ENCODE data around the gene CPEB2.

DNA sequence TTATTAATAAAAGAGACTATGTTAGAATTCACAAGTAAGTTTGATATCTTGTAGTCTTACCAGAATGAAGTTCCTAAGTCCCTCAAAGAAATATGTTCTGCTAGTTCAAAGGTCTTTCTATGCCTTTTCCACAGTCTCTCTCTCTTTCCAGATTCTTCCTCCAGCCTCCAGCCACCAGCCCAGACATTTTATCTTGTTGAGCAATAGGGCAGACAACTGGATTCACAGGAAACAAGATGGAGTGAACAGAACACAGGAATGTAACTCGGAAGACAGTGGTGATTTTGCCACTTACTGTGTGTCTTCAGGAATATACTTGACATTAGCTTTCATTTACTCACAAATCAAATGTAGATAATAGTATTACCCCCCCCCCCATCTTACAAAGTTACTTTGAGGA, 17.1 kb upstream of the CPEB2 start:
- TF ChIP-seq, protein P1, sequence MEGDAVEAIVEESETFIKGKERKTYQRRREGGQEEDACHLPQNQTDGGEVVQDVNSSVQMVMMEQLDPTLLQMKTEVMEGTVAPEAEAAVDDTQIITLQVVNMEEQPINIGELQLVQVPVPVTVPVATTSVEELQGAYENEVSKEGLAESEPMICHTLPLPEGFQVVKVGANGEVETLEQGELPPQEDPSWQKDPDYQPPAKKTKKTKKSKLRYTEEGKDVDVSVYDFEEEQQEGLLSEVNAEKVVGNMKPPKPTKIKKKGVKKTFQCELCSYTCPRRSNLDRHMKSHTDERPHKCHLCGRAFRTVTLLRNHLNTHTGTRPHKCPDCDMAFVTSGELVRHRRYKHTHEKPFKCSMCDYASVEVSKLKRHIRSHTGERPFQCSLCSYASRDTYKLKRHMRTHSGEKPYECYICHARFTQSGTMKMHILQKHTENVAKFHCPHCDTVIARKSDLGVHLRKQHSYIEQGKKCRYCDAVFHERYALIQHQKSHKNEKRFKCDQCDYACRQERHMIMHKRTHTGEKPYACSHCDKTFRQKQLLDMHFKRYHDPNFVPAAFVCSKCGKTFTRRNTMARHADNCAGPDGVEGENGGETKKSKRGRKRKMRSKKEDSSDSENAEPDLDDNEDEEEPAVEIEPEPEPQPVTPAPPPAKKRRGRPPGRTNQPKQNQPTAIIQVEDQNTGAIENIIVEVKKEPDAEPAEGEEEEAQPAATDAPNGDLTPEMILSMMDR (conservative IDR thresholded peaks at IDR 0.05; ENCODE audit: low read length): no peak
- no peak for TF ChIP-seq EZH2phosphoT487 (IDR thresholded peaks at IDR 0.05; ENCODE audit: borderline replicate concordance, low read depth, low read length)

Data from OCI-LY7 (cell line).